ENCODE data around the gene ZC3H4.
"Not testable (repeated sequence)": the region's sequence is repeated elsewhere in the genome, so short reads cannot be mapped to it uniquely, and the experiment has no call there.

Gene ZC3H4

GRCh38 chr19:47112997-47113849 is at the start of gene ZC3H4:
Gene ZC3H4 (minus strand): TSS chr19:47113776. CDS start chr19:47112584, 1,192 bp downstream.
- peak; percentile 99 for DNase-seq (ENCODE audit: low spot score)

GRCh38 chr19:47161876-47162489 is 48.4 kb upstream of the ZC3H4 start:
- no peak for DNase-seq (ENCODE audit: low spot score)

GRCh38 chr19:47158879-47159503 is 45.4 kb upstream of the ZC3H4 start:
- no peak for DNase-seq (ENCODE audit: low spot score)

GRCh38 chr19:47158367-47158791 is 44.8 kb upstream of the ZC3H4 start:
- DNase-seq (ENCODE audit: low spot score): no peak

GRCh38 chr19:47157431-47158321 is 44.1 kb upstream of the ZC3H4 start:
- peak; percentile 57 for DNase-seq (ENCODE audit: low spot score)

GRCh38 chr19:47156861-47157430 is 43.4 kb upstream of the ZC3H4 start:
- no peak for DNase-seq (ENCODE audit: low spot score)

- DNase-seq (ENCODE audit: low spot score): no peak
Observed at GRCh38 chr19:47155148-47155547, 41.6 kb upstream of the ZC3H4 start.

GRCh38 chr19:47153266-47153665 is 39.7 kb upstream of the ZC3H4 start:
- DNase-seq (ENCODE audit: low spot score): no peak

- no peak for DNase-seq (ENCODE audit: low spot score)
Observed at GRCh38 chr19:47152632-47153031, 39.1 kb upstream of the ZC3H4 start.

- no peak for DNase-seq (ENCODE audit: low spot score)
Observed at GRCh38 chr19:47152205-47152604, 38.6 kb upstream of the ZC3H4 start.

- DNase-seq (ENCODE audit: low spot score): no peak
Observed at GRCh38 chr19:47151627-47152026, 38.1 kb upstream of the ZC3H4 start.

- no peak for DNase-seq (ENCODE audit: low spot score)
Observed at GRCh38 chr19:47146920-47147319, 33.3 kb upstream of the ZC3H4 start.

GRCh38 chr19:47145639-47146486 is 32.3 kb upstream of the ZC3H4 start:
- no peak for DNase-seq (ENCODE audit: low spot score)

- DNase-seq (ENCODE audit: low spot score): no peak
Observed at GRCh38 chr19:47144630-47145029, 31.1 kb upstream of the ZC3H4 start.

GRCh38 chr19:47143322-47144073 is 29.9 kb upstream of the ZC3H4 start:
- no peak for DNase-seq (ENCODE audit: low spot score)

- DNase-seq (ENCODE audit: low spot score): no peak
Observed at GRCh38 chr19:47142779-47143178, 29.2 kb upstream of the ZC3H4 start.

GRCh38 chr19:47141695-47142094 is 28.1 kb upstream of the ZC3H4 start:
- DNase-seq (ENCODE audit: low spot score): no peak

- not testable (repeated sequence) for DNase-seq (ENCODE audit: low spot score)
Observed at GRCh38 chr19:47141252-47141651, 27.7 kb upstream of the ZC3H4 start.

GRCh38 chr19:47135156-47135555 is 21.6 kb upstream of the ZC3H4 start:
- no peak for DNase-seq (ENCODE audit: low spot score)

- DNase-seq (ENCODE audit: low spot score): no peak
Observed at GRCh38 chr19:47134545-47134944, 21.0 kb upstream of the ZC3H4 start.

All from ecto neural progenitor cell (in vitro differentiated cells).